GM18498 (cell line): ENCODE data around the gene TNRC6C.
"Not testable (repeated sequence)": the region's sequence is repeated elsewhere in the genome, so short reads cannot be mapped to it uniquely, and the experiment has no call there.

ENCODE experiments used
- ATAC-seq: cut with Tn5 transposase; IDR thresholded peaks from one replicate; pipeline ENCODE4 v1.9.1; 2021; ENCODE audit warnings: mild to moderate bottlenecking, moderate library complexity; ENCODE audit not compliant: unreplicated experiment

The TNRC6C gene

DNA sequence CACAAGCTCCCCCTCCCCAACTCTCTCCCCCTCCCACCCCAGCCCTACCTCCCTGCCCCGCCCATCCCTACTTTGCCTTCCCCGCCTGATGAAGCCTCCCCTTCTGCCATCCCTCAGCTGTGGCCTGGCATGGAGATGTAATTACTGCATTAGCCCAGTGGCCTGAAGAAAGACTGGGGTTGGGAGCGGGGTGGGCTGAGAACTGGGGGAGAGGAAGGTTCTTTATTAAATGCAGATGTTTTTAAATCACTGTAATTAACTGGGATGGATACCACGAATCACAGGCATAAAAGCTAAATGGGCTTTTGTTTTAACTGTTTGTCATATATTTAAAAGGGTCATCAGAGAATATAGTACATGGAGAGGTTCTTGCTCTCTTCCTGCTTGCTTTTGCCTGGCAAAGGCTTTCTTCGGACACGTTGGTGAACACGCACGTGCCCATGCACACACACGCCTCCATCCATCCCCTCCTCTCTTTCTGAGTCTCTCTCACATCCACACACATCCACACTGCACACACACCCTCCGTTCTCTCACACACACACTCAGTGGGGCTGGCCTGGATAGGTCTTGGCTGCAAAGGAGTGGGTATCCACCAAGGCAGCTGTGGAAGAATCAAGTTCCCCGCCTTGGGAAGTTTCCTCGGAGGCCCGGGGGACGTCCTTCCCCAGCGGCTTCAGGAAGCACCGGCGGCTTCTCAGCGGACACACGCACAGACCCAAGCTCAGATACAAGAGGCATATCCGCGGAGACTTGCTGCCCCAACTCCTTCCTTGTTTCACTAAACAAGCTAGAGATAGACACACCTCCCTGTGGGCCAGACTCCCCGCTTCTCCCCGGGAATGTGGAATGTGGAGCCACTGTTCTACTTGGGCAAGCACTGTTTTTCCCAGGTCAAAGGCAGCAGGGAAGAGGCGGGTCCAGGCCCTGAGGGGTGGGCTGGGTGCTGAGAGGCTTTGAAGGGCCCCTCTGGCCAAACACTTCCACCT lies 27.4 kb upstream of the TNRC6C start:
- ATAC-seq = no peak

DNA sequence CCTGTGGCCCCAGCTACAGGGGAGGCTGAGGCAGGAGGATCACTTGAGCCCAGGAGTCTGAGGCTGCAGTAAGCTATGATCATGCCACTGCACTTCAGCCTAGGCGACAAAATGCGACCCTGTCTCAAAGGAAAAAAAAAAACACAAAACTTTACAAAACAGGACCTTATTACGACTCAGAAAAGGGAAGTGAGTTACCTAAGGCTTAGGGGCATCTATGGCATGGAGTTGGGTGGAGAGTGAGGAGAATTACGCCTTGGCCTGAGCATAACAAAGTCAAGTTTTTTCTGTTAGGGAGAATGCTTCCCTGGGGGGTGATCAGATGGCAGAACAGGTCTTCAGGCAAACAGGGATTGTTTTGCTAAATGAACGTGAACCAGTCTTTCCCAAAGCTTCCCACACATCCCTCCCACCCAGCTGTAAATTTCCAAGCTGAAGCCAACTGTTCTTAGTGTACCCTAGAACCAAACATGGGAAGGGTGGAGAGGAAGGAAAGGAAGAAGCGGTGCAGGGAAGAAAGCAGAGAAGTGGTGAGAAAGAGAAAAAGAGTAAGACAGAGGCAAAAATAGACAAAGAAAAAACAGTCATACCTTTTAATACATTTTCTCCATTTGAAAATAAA lies 24.6 kb upstream of the TNRC6C start:
- ATAC-seq = no peak

DNA sequence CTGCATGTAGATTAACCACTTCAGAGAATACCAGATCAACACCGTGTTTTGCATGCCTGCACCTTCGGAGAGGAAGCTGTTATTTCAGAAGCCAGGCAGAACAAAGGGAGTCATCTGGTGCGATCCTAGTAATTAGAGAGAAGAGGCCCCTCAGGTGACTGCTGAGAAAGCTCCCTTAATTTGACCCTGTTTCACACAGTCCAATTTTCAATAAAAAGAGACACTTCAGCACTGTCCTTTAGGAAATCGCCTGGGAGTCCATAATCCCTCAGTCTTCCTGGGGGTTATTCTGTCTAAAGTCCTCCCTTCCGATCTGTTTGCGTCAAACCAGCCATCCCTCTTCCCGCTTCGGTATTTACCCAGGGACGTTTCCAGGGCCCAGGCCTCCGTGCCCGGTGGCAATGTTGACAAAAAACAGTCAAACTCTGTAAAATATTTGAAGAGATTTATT lies 23.4 kb upstream of the TNRC6C start:
- no peak for ATAC-seq

DNA sequence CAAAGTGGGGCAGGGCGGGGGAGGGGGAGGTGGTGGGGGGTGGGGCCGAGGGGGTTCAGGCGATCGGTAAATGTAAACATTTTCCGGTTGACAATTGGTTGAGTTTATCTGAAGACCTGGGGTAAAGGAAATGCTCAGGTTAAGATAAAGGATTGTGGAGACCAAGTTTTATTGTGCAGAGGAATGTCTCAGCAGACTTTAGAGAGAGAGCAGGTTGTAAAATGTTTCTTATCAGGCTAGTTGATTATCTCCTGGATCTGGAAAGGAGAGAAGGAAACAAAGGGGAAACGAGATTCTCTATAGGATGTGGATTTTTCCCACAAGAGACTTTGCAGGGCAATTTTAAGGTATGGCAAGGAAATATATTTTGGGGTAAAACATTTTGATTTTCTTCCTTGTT lies 22.8 kb upstream of the TNRC6C start:
- not testable (repeated sequence) for ATAC-seq

DNA sequence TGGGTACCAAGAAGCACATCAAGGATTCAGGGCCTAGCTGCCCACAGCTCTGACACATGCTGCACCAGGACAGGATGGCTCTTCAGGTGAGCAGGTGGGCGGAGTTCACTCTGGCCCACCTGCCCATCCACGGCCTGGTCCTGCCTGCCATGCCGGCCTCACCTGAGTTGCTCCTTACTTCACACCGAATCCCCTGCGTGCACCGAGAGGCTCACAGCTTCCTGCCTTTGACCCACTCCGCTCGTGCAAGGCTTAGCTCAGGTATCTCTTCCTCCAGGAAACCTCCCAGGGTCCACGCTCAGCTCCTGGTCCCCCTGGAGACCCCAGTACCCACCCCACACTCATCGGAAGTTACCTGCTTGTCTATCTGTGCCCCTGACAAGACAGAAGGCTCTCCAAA lies 21.6 kb upstream of the TNRC6C start:
- ATAC-seq = no peak

DNA sequence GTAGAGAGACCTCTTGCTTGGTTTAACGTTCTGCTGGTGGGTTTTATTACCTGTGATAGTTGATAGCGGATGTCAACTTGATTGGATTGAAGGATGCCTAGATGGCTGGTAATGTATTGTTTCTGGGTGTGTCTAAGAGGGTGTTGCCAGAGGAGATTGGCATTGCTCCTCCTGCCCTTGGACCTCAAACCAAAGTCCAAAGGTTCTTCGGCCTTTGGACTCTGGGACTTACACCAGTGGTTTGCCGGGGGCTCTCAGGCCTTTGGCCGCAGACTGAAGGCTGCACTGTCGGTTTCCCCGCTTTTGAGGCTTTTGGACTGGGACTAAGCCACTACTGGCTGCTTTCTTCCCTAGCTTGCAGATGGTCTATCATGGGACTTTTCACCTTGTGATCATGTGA lies 17.5 kb upstream of the TNRC6C start:
- ATAC-seq = no peak

DNA sequence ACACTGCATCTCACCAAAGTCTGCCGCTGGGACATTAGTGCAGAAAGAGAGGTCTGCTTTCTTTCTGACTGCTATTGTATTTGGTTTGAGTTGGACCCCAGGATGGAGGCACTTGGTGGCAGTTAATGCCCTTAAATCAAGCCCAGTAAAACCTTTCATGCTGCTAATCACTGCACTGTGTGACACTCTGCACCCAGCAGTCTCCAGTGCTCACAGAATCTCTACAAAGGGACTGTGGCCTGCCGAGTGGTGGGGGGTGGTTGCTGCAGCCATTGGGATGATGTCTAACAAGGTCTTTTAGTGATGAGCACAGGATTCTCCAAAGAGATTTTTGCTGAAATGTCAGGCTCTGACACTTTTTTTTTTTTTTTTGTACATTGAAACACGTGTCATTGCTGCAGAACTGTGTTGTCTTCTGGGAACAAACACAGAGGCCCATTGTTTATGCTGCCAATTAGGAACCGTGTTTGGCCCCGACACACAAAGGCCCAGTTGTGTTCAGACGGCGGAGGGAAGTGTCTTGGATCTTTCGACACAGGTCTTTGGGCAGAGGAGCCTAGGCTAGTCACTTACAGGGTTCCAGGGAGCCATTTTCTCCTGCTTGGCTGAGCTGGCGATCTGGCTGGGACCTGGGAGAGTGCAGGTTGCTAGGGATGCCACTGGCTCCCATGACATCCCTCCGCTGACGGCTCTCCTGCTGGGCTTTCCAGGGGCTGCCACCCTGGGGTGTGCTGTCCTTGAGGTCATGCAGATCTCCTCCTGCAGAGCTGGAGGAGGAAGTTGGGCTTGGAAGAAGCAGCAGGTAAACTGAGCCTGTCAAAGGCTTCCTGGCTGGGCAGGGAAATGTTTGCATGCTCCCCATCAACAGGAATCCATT lies 16.2 kb upstream of the TNRC6C start:
- no peak for ATAC-seq

DNA sequence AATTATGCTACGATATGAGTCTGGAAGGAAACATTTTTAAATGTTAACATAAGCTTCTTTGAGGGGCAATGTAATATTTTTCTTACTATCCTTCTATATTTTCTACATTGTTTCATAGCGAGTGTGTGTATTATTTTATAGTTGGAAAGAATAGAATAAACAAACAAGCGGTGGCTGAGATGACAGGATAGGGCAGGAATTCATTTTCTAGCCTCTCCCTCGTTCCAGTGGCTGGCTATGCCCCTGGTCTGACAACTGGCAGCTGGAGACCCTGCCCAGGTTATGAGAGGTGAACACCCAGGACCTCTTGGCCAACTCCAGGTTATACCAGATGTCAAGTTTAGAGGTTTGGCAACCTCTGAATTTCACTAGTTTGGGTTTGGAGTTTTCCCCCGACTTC lies 14.5 kb upstream of the TNRC6C start:
- no peak for ATAC-seq

DNA sequence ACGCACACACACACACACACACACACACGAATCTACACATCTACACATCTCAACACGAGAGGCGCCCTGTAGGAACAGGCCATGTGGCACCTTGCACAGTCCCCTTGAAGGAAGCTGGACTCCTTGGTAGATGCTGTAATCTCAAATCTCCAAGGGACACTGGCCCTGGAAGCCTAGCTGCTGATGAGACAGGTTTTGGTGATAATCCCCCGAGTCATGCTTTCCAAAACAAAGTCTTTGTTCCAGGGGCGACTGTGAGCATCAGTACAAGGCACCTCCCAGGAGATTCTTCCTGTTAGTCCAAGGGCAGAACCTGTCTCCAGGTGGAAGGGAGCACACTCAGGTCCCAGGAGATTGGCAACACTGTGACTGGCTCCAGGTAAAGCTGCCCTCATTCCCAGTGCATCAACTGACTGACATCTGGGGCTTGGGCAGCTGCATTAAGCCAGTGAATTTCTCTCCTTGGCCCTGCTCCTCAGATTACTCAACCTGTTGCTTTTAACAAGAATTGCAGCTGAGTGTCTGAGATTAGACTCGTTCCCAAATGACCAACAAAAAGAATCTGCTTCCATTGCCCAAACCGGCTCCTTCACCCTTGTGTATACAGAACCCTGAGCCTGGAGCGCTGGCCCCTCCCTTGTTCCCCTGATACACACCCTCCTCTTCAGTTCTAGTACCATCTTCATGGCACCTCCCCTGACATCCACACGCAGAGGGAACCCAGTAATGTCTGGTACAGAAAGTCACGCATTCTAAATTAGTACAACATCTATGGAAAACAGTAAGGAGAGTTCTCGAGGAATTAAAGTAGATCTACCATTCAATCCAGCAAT lies 13.9 kb upstream of the TNRC6C start:
- no peak for ATAC-seq

DNA sequence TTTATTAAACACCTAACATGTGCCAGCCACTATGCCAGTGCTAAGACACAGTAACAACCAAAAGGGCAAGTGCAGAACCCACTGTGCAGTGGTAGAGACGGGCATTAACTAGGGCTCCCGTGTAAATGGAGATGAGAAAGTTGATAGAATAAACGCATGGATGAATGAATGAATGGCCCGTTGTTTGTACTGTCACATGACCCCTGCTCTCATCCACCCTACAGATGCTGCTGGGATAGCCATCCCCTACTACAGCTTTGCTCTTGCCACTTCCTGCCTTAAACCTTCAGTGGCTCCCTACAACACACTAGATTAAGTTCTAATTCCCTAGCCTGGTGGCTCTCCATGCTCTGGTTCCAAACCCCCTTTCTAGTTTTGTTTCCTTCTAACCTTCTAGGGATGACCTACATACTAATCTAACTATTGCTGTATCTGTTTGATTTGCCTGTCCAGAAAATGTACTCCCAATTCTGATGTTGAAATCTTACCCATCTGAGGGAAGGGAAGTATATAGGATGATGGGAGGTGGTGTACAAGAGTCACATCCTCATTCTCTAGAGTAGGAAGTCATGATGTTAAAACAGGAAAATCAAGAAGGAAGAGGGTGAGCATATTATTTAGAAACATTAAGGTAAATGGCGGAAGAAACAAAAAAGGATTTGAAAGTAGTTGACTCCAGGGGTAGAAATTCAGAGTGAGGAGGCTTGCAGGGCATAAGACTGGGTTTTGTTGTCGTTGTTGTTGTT lies 11.4 kb upstream of the TNRC6C start:
- no peak for ATAC-seq

DNA sequence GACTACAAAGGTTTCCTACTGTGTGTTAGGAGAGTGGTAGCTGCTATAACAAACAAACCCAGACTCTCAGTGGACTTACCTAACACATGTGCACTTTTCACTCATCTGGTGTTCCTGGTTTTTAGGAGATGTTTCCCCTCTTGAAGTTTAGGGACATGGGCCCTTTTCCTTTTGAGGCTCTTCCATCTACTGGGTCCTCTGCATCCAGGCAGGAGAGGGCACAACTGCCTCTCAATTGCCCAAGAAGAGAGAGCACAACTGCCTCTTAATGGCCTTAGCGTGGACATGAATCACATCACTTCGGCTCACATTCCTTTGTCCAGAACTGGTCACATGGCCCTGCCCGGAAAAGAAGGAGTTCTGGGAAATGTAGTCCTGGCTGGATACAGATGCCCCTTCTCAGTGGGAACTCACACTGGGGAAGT lies 9.8 kb upstream of the TNRC6C start:
- ATAC-seq = no peak

DNA sequence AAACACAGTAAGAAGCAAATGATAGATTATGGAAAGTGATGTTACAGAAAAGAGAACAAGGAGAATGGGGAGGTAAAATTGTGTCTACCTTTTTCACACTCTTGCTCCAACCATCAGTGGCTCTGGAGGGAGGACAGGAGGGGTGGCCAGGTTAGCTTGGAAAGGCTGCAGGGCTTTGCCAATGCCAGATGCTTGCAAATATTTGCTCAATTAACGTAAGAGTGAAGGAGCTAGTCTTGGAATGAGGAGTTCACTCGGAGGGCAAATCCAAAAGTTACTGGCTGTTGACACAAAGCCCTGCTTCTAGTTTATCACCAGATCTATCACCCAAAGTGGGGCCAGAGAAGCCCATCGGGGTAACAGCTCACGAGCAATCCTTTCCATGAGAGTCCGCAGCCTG lies 7.4 kb upstream of the TNRC6C start:
- ATAC-seq = no peak

DNA sequence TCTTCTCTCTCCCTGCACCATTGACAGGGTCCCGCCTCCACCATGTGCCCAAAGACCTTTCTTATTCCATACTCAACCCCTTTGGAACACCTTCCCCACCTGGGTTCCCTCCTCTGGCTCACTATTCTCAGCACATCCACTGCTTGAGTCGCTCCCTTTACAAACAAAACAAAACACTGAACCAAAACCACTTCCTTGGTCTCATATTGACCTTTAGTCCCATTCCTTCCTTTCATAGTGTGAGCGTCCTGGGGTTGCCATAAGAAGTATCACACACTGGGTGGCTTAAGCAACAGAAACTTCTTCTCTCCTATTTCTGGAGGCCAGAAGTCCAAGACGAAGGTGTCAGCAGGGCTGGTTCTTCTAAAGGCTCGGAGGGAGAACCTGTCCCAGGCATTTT lies 6.1 kb upstream of the TNRC6C start:
- no peak for ATAC-seq

DNA sequence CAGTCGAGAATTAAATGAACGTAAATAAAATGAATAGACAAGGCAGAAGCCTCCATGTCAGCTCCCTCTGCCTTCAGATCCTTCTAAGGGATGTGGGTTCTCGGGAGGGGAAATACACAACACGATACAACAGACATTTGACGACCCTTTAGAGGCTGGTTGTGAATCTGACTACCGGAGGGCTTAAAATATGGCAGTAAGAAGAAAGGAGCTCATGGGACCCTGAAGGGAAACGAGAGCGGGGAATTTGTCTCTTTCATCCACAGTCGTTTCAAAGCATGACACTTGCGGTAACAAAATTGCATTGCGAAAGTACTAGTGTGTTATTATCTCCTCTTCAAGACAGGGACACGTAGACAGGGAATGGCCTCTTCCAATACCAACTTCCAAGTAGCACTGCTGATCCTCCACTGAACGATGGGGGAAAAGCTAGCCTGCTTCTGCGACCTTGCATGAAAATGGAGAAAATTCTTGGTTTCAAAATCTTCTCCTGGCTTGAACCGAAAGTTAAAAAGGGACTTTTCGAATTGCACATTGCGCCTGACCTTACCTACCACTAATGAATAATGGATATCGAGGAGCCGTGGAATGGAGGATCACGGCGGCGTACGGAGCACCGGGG lies 1.2 kb upstream of the TNRC6C start:
- ATAC-seq = no peak

DNA sequence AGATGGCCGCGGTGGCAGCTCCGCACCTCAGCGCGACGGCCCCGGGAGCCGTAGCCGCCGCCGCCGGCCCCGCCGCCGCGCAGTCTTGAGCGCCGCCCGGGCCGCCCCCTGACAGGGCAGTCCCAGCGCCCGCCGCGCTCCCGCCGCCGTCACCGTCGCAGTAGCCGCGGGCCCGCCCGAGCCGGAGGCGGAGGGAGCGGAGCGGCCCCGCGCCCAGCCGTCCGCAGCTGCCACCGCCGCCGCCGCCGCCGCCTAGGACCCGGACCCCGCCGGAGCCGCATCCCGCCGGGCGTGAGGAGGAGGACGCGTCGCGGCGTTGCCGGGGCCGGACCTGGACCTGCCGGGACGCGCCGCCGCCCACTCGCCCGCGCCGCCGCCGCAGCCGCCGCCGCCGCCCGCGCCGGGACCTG lies 218 bp downstream of the TNRC6C start:
- no peak for ATAC-seq

DNA sequence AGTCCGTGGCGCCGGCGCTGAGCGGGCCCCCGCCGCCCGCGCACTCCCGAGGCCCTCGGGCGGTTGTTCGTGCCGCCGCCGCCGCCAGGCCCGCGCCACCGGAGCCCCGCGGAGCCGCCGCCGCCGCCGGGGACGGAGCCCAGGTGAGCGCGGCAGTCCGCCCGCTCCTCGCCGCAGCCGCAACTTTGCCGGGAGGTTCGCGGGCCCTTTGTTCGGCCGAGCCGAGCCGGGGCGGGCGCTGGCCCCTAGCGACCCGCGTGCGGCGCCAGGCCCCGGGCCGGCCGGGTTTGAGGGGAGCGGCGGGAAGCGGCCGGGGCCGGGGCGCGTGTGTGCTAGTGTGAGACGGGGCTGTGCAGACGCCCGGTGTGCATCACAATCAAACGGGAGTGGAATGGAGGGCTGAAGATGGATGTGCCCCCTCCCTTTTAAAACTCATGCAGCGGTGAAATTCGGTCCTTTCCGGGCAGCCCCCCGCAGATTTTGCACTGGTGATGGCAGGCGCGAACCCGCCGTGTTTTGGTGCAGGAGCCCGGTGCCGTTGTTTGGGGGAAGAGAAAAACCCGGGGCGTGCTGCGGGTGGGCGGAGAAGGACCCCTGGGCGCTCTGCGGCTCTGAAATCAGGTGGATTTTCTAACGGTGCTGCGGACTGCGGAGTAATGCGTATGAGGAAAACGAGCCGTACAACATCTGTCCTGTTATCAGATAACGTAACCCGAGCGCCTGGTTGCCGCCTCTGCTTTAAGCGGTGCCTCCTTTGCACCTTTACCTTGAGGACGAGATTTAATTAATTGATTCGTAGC lies 823 bp downstream of the TNRC6C start:
- no peak for ATAC-seq

DNA sequence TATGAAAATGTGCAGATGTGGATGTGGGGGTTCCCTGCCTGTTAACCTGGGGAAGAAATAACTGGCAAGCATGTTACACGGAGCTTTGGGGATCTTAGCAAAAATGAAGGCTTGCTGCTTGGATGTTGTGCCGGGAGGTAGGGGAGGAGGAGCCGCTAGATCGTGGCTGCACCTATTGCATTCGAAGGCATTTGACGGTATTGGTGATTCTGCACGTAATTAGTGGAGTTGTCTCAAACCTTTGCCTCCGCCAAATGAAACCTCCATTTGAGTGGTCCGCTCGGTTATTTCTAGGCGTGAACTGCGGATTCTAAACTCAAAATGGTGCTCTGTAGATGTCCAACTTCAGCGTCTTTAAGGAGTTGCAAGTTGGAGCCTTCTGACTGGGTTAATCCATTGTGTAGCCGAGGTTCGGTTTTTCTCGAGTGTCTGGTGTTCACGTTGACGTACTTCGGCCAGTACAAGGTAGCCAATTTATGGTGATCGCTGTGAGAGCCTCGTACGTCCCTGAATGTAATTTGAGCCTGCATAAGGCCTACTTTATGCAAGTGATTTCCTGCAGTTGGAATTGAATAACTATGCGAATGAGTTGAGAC lies 1.5 kb downstream of the TNRC6C start:
- ATAC-seq = no peak

DNA sequence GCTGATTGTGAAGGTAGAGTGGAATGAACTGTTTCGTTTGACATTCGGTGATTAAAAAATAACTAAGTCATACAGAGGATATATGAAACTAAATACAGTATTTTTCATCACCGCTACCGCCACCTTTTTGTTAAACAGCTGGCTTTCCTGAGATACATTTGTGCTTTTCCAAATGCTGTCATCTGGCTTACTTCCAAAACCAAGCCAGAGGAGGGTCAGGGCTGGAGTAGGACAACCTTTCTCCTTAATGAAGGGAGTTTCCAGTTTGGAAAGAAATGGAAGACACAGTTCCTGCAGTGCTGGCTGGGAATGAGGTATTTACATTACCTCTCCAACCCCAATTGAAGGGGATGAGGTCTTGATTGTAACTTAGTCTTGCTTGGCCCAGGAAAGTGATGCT lies 3.2 kb downstream of the TNRC6C start:
- no peak for ATAC-seq
